Upper lobe of right lung (tissue), 1 donor: ENCODE results near the gene KRR1. TPM values are rescaled to one million over a fixed set of nuclear protein-coding genes. Genes with fewer than 3 reads are reported as not detected.
A peak's percentile ranks its signal among the peaks of the same experiment; 100 is the strongest.
"Not testable (repeated sequence)": the region's sequence is repeated elsewhere in the genome, so short reads cannot be mapped to it uniquely, and the experiment has no call there.

Source experiments
- ATAC-seq: fragments of 200-7000 bp; cut with Tn5 transposase; one replicate; pipeline ENCODE4 v1.9.1; 2020; ENCODE audit warnings: mild to moderate bottlenecking, moderate library complexity
- DNase-seq: peaks from one replicate; pipeline ENCODE4 v3.0.0-alpha.2; 2020
- H3K27ac ChIP-seq: fragments of 200-600 bp; one replicate; pipeline ENCODE4 v1.8.0; 2022
- H3K27me3 ChIP-seq: fragments of 200-600 bp; one replicate; pipeline ENCODE4 v1.8.0; 2022; ENCODE audit warnings: mild to moderate bottlenecking
- H3K36me3 ChIP-seq: fragments of 200-600 bp; one replicate; pipeline ENCODE4 v1.8.0; 2022
- H3K4me1 ChIP-seq: fragments of 200-600 bp; one replicate; pipeline ENCODE4 v1.8.0; 2022
- H3K4me3 ChIP-seq: fragments of 200-600 bp; one replicate; pipeline ENCODE4 v1.8.0; 2022; ENCODE audit warnings: mild to moderate bottlenecking
- H3K9me3 ChIP-seq: fragments of 200-600 bp; one replicate; pipeline ENCODE4 v1.8.0; 2022
- CTCF ChIP-seq: fragments of 200-600 bp; IDR thresholded peaks from one replicate; pipeline ENCODE4 v1.8.0; 2022; ENCODE audit warnings: antibody characterized with exemption
- intact Hi-C: fragments of 100-400 bp; cut with DNase I; formaldehyde crosslinking; loops from one replicate; pipeline ENCODE4 v1.11.0; 2022
- total RNA-seq: library from RNA; stranded (reverse); fragmentation: NEBNext Ultra II Directional; extraction: Animal tissue kit (Norgen Biotek cat#: 25700); gene quantifications from one replicate; pipeline ENCODE4 v1.2.1, GENCODE V29; 2021
- donor health status: DM: no; HTN: yes; CAD: no; lungs with severe emphysema.

The KRR1 gene
- total RNA-seq, 1 donor from 2014 or later, result 45.3 TPM

GRCh38 chr12:75474116-75474515, 37.3 kb downstream of the KRR1 start:
- H3K4me3 ChIP-seq, result no peak overlapping the region
- no peaks in the 10 kb centered on the region for H3K36me3 ChIP-seq
- H3K9me3 ChIP-seq, result no peaks in the 10 kb centered on the region
- H3K4me1 ChIP-seq, result peaks cover 3% of the 10 kb centered on the region
- H3K27ac ChIP-seq, result no peak overlapping the region
- intact Hi-C loops, result no loop called here
- DNase-seq (no peak), ATAC-seq (no peak)
- no peaks in the 10 kb centered on the region for H3K27me3 ChIP-seq
- TF ChIP-seq CTCF, result no peak

GRCh38 chr12:75471902-75472890, 39.2 kb downstream of the KRR1 start:
- peak; percentile 72 for ATAC-seq
- TF ChIP-seq CTCF, result no peak
- no peak overlapping the region for H3K27ac ChIP-seq

GRCh38 chr12:75460204-75460603, 51.2 kb downstream of the KRR1 start:
- Histone ChIP-seq H3K9me3 (peaks cover 4% of the 10 kb centered on the region), H3K4me3 (no peak overlapping the region), H3K27ac (no peak overlapping the region), H3K36me3 (no peaks in the 10 kb centered on the region), H3K27me3 (no peaks in the 10 kb centered on the region), H3K4me1 (no peaks in the 10 kb centered on the region)
- DNase-seq (no peak), ATAC-seq (no peak)
- intact Hi-C loops, result no loop called here
- no peak for TF ChIP-seq CTCF

More at GRCh38 chr12:75471902-75472890, 39.2 kb downstream of the KRR1 start:
- DNase-seq, result no peak
- Histone ChIP-seq H3K36me3 (no peaks in the 10 kb centered on the region), H3K4me1 (no peaks in the 10 kb centered on the region), H3K27me3 (no peaks in the 10 kb centered on the region), H3K4me3 (no peak overlapping the region), H3K9me3 (no peaks in the 10 kb centered on the region)
- intact Hi-C loops, result no loop called here

GRCh38 chr12:75459755-75460154, 51.7 kb downstream of the KRR1 start:
- H3K27me3 ChIP-seq, result no peaks in the 10 kb centered on the region
- intact Hi-C loops, result no loop called here
- no peak for TF ChIP-seq CTCF
- H3K27ac ChIP-seq, result no peak overlapping the region
- H3K36me3 ChIP-seq, result no peaks in the 10 kb centered on the region
- DNase-seq, result no peak
- ATAC-seq, result no peak
- H3K9me3 ChIP-seq, result peaks cover 2% of the 10 kb centered on the region
- no peak overlapping the region for H3K4me3 ChIP-seq
- H3K4me1 ChIP-seq, result no peaks in the 10 kb centered on the region

- H3K27ac ChIP-seq, H3K27me3 ChIP-seq, ATAC-seq, H3K9me3 ChIP-seq, DNase-seq, H3K36me3 ChIP-seq, H3K4me1 ChIP-seq, H3K4me3 ChIP-seq, intact Hi-C loops: not testable (repeated sequence)
These were observed 53.5 kb downstream of the KRR1 start for GRCh38 chr12:75457866-75458265.

- Histone ChIP-seq H3K36me3 (no peaks in the 10 kb centered on the region), H3K27ac (no peak overlapping the region), H3K9me3 (no peaks in the 10 kb centered on the region), H3K4me1 (no peaks in the 10 kb centered on the region), H3K4me3 (no peak overlapping the region), H3K27me3 (no peaks in the 10 kb centered on the region)
- no peak for DNase-seq
- ATAC-seq, result no peak
- intact Hi-C loops, result no loop called here
- TF ChIP-seq CTCF, result no peak
These were observed 54.2 kb downstream of the KRR1 start for GRCh38 chr12:75457191-75457590.
